Pancreas (tissue), 10 donors: ENCODE data around the gene XRN2. TPM values are rescaled to one million over a fixed set of nuclear protein-coding genes. Genes with fewer than 3 reads are reported as not detected.

Experiments
- ATAC-seq, 4 donors: fragments of 200-7000 bp; cut with Tn5 transposase; one replicate each; pipeline versions ENCODE4 v1.8.0 to v1.9.1; 2020; ENCODE audit warnings: mild to moderate bottlenecking in 4 of 4, moderate library complexity in 4 of 4
- DNase-seq, 6 donors: peaks; one replicate each; pipeline ENCODE4 v3.0.0-alpha.2; 2020
- FAIRE-seq: peaks from 2 replicates; lab custom pipeline; 2012; peaks lifted over from hg19 to GRCh38; lab: Jason Lieb, UNC
- H3K27ac ChIP-seq, 4 donors: fragments of 200-600 bp; sonication (generic); 1 replicate in 3 of 4; 2 replicates in 1 of 4; pipeline versions ENCODE4 v1.5.0 to v1.8.0; 2020
- H3K27me3 ChIP-seq, 4 donors: fragments of 200-600 bp; one replicate each; pipeline ENCODE4 v1.8.0; 2021
- H3K36me3 ChIP-seq, 3 donors: fragments of 200-600 bp; sonication (generic) in 1 of 3; one replicate each; pipeline versions ENCODE4 v1.5.0 to v1.8.0; 2020 to 2021
- H3K4me1 ChIP-seq, 3 donors: fragments of 200-600 bp; one replicate each; pipeline ENCODE4 v1.8.0; 2021
- H3K4me3 ChIP-seq, 4 donors: fragments of 200-600 bp; sonication (generic) in 2 of 4; one replicate each; pipeline versions ENCODE4 v1.5.0 to v1.8.0; 2020 to 2021
- H3K9me3 ChIP-seq, 4 donors: fragments of 200-600 bp; one replicate each; pipeline ENCODE4 v1.8.0; 2021
- CTCF ChIP-seq, 4 donors: fragments of 200-600 bp; sonication (generic) in 3 of 4; IDR thresholded peaks; one replicate each; pipeline versions ENCODE4 v1.5.0 to v1.8.0; 2021; ENCODE audit warnings: antibody characterized with exemption in 4 of 4
- WGBS, 2 donors: extraction: QIAGEN DNeasy Blood & Tissue Kit; methylation state at CpG; one replicate each; pipeline ENCODE4 v1.1.7; 2013; 5-methylcytosine and 5-hydroxymethylcytosine counted together
- intact Hi-C, 3 donors: fragments of 100-400 bp; cut with DNase I; formaldehyde crosslinking; loops; one replicate each; pipeline versions ENCODE4 v1.11.1 to v1.14.2; 2022
- polyA plus RNA-seq, 2 donors: library from polyadenylated mRNA; stranded (reverse); fragments of 200-250 nt; gene quantifications; one replicate each; pipeline ENCODE4 v1.2.3, GENCODE V29; 2013
- total RNA-seq, 6 donors: library from RNA; stranded (reverse); fragmentation: NEBNext Ultra II Directional in 4 of 6; extraction: Animal tissue kit (Norgen Biotek cat#: 25700) in 4 of 6; gene quantifications; one replicate each; pipeline versions ENCODE4 v1.2.1 to v1.2.4, GENCODE V29; 2021 to 2023
- donor health status: healthy with polysubstance abuse.
- donor health status: DM: no; HTN: no; CAD: no; lungs with moderate emphysema.
- donor health status: DM: no; HTN: no; CAD: no.
- donor health status: control.
- donor health status: control.
- donor health status: Bipolar disorder and iron deficiency.
- donor health status: DM: yes; HTN: yes; CAD: no.
- donor health status: DM: no; HTN: no; CAD: no.
- donor health status: DM: no; HTN: no; CAD: no.
- donor health status: DM: yes; HTN: yes; CAD: no.

Gene XRN2
- total and polyA plus RNA-seq, 8 donors: 10.0 to 33.6 (median 27.2) TPM

- WGBS, 2 donors: 95 to 97% methylated on average over 5 of the region's 5 CpGs
- DNase-seq (no peak), FAIRE-seq (no peak), ATAC-seq (no peak)
- Histone ChIP-seq H3K27ac (no peak overlapping the region), H3K4me1 (no peaks in the 10 kb centered on the region), H3K36me3 (peaks cover 0 to 33% (median 14%) of the 10 kb centered on the region in 3 donors), H3K27me3 (no peaks in the 10 kb centered on the region), H3K9me3 (no peaks in the 10 kb centered on the region), H3K4me3 (no peak overlapping the region)
- no peak for TF ChIP-seq CTCF (IDR thresholded peaks at IDR 0.05)
- intact Hi-C loops: no loop called here
Measured at GRCh38 chr20:21386111-21386510, 83.0 kb downstream of the XRN2 start.

- no peak for FAIRE-seq
- H3K9me3 ChIP-seq: no peaks in the 10 kb centered on the region
- ATAC-seq: no peak
- TF ChIP-seq CTCF (IDR thresholded peaks at IDR 0.05): no peak
- no peak overlapping the region for H3K27ac ChIP-seq
- no peaks in the 10 kb centered on the region for H3K27me3 ChIP-seq
- H3K4me3 ChIP-seq: no peak overlapping the region
- no peaks in the 10 kb centered on the region for H3K4me1 ChIP-seq
- DNase-seq: no peak
- intact Hi-C loops: no loop called here
- peaks cover 0 to 25% (median 11%) of the 10 kb centered on the region in 3 donors for H3K36me3 ChIP-seq
Measured at GRCh38 chr20:21387528-21387927, 84.4 kb downstream of the XRN2 start.

GRCh38 chr20:21388566-21388965, 85.4 kb downstream of the XRN2 start:
- H3K4me1 ChIP-seq: no peaks in the 10 kb centered on the region
- H3K9me3 ChIP-seq: no peaks in the 10 kb centered on the region
- TF ChIP-seq CTCF (IDR thresholded peaks at IDR 0.05): no peak
- H3K27me3 ChIP-seq: peaks cover 0 to 5% (median 4%) of the 10 kb centered on the region in 4 donors
- ATAC-seq: no peak
- FAIRE-seq: no peak
- DNase-seq: no peak
- WGBS, 2 donors: 79 to 95% methylated on average over 1 of the region's 1 CpG
- no peak overlapping the region for H3K27ac ChIP-seq
- H3K4me3 ChIP-seq: no peak overlapping the region
- intact Hi-C loops: no loop called here
- H3K36me3 ChIP-seq: peaks cover 0 to 17% (median 8%) of the 10 kb centered on the region in 3 donors

GRCh38 chr20:21389368-21389767, 86.2 kb downstream of the XRN2 start:
- DNase-seq (no peak), ATAC-seq (no peak), FAIRE-seq (no peak)
- no peaks in the 10 kb centered on the region for H3K9me3 ChIP-seq
- H3K27me3 ChIP-seq: peaks cover 3 to 13% (median 9%) of the 10 kb centered on the region in 4 donors
- no peak for TF ChIP-seq CTCF (IDR thresholded peaks at IDR 0.05)
- no peak overlapping the region for H3K4me3 ChIP-seq
- 0 to 91% methylated on average over 1 of the region's 1 CpG for WGBS, 2 donors
- H3K27ac ChIP-seq: no peak overlapping the region
- H3K4me1 ChIP-seq: no peaks in the 10 kb centered on the region
- peaks cover 0 to 11% (median 8%) of the 10 kb centered on the region in 3 donors for H3K36me3 ChIP-seq
- intact Hi-C loops: no loop called here

- H3K27me3 ChIP-seq: peaks cover 3 to 25% (median 17%) of the 10 kb centered on the region in 4 donors
- 96 to 97% methylated on average over 7 of the region's 7 CpGs for WGBS, 2 donors
- no peak for ATAC-seq
- no peak for FAIRE-seq
- no peak overlapping the region for H3K4me3 ChIP-seq
- DNase-seq: no peak
- H3K27ac ChIP-seq: no peak overlapping the region
- no peaks in the 10 kb centered on the region for H3K4me1 ChIP-seq
- TF ChIP-seq CTCF (IDR thresholded peaks at IDR 0.05): no peak
- no peaks in the 10 kb centered on the region for H3K9me3 ChIP-seq
- intact Hi-C loops: no loop called here
- peaks cover 0 to 8% (median 7%) of the 10 kb centered on the region in 3 donors for H3K36me3 ChIP-seq
Measured at GRCh38 chr20:21390768-21391167, 87.6 kb downstream of the XRN2 start.
